ENCODE measurements around the gene LDLRAP1. TPM values are rescaled to one million over a fixed set of nuclear protein-coding genes. Genes with fewer than 3 reads are reported as not detected.

Gene LDLRAP1
- total RNA-seq, 1 donor from 2014 or later = 23.5 TPM

- Mint-ChIP-seq H3K36me3 (ENCODE audit: low read depth) (peaks cover 4% of the 10 kb centered on the region), H3K27me3 (ENCODE audit: low read depth) (peaks cover 12% of the 10 kb centered on the region), H3K4me1 (ENCODE audit: low read depth) (peaks cover 3% of the 10 kb centered on the region), H3K27ac (ENCODE audit: unreplicated experiment) (no peak overlapping the region), H3K9me3 (ENCODE audit: low read depth) (peaks cover 5% of the 10 kb centered on the region), H3K4me3 (ENCODE audit: unreplicated experiment) (no peak overlapping the region)
- no peak for TF ChIP-seq CTCF (IDR thresholded peaks at IDR 0.05)
- peak; percentile 28 for DNase-seq (ENCODE audit: low spot score)
Observed at GRCh38 chr1:25522031-25522655, 21.3 kb upstream of the LDLRAP1 start.

- peaks cover 3% of the 10 kb centered on the region for H3K4me1 Mint-ChIP-seq (ENCODE audit: low read depth)
Observed at GRCh38 chr1:25523542-25523941, 19.9 kb upstream of the LDLRAP1 start.

GRCh38 chr1:25524568-25525360, 18.6 kb upstream of the LDLRAP1 start:
- peak; percentile 35 for DNase-seq (ENCODE audit: low spot score)
- Mint-ChIP-seq H3K9me3 (ENCODE audit: low read depth) (peaks cover 5% of the 10 kb centered on the region), H3K4me3 (ENCODE audit: unreplicated experiment) (no peak overlapping the region), H3K27me3 (ENCODE audit: low read depth) (peaks cover 12% of the 10 kb centered on the region), H3K4me1 (ENCODE audit: low read depth) (peaks cover 3% of the 10 kb centered on the region), H3K27ac (ENCODE audit: unreplicated experiment) (no peak overlapping the region), H3K36me3 (ENCODE audit: low read depth) (peaks cover 4% of the 10 kb centered on the region)
- no peak for TF ChIP-seq CTCF (IDR thresholded peaks at IDR 0.05)

More at GRCh38 chr1:25523542-25523941, 19.9 kb upstream of the LDLRAP1 start:
- TF ChIP-seq CTCF (IDR thresholded peaks at IDR 0.05) = no peak
- Mint-ChIP-seq H3K36me3 (ENCODE audit: low read depth) (peaks cover 4% of the 10 kb centered on the region), H3K27me3 (ENCODE audit: low read depth) (peaks cover 12% of the 10 kb centered on the region), H3K4me3 (ENCODE audit: unreplicated experiment) (no peak overlapping the region), H3K9me3 (ENCODE audit: low read depth) (peaks cover 5% of the 10 kb centered on the region), H3K27ac (ENCODE audit: unreplicated experiment) (no peak overlapping the region)
- DNase-seq (ENCODE audit: low spot score) = peak; percentile 48

DNA sequence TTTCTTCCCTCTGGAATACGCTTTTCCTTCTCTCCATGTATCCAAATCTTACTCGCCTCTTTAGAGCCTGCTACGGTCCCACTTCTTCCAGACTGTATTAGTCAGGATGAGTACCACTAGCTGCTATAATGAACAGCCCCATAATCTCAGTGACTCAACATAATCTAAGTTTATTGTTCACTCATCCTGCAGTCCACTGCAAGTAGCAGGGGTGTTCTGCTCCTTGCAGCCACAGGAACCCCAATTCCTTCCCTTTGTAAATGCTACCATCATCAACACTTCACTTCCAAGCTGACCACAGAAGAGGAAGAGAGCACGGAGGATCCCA, 18.1 kb upstream of the LDLRAP1 start:
- TF ChIP-seq CTCF (IDR thresholded peaks at IDR 0.05) = no peak
- H3K27ac Mint-ChIP-seq (ENCODE audit: unreplicated experiment) = no peak overlapping the region
- H3K4me1 Mint-ChIP-seq (ENCODE audit: low read depth) = peaks cover 3% of the 10 kb centered on the region
- DNase-seq (ENCODE audit: low spot score) = no peak
- peaks cover 4% of the 10 kb centered on the region for H3K36me3 Mint-ChIP-seq (ENCODE audit: low read depth)
- H3K9me3 Mint-ChIP-seq (ENCODE audit: low read depth) = peaks cover 5% of the 10 kb centered on the region
- peaks cover 12% of the 10 kb centered on the region for H3K27me3 Mint-ChIP-seq (ENCODE audit: low read depth)
- H3K4me3 Mint-ChIP-seq (ENCODE audit: unreplicated experiment) = no peak overlapping the region

DNA sequence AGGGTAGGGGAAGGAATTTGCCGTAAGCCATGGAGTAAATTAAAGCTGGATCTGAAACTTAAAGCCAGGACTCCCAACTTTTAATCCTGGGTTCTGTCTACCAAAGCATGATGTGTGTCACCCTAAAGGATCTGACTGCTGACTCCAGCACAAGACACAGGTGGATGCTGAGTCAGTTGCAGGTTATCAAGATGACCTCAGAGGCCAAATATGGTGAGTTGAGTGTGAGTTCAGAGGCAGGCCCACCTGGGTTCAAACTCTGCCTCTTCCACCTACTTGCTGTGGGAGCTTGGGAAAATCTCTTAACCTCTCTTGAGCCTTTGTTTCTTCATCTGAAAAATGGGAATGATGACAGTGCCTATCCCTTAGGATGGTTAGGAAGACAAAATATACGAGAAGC, 16.7 kb upstream of the LDLRAP1 start:
- H3K36me3 Mint-ChIP-seq (ENCODE audit: low read depth) = peaks cover 4% of the 10 kb centered on the region
- peaks cover 12% of the 10 kb centered on the region for H3K27me3 Mint-ChIP-seq (ENCODE audit: low read depth)
- H3K27ac Mint-ChIP-seq (ENCODE audit: unreplicated experiment) = no peak overlapping the region
- DNase-seq (ENCODE audit: low spot score) = peak; percentile 8
- peaks cover 5% of the 10 kb centered on the region for H3K9me3 Mint-ChIP-seq (ENCODE audit: low read depth)
- TF ChIP-seq CTCF (IDR thresholded peaks at IDR 0.05) = no peak
- peaks cover 3% of the 10 kb centered on the region for H3K4me1 Mint-ChIP-seq (ENCODE audit: low read depth)
- H3K4me3 Mint-ChIP-seq (ENCODE audit: unreplicated experiment) = no peak overlapping the region

Measured in chondrocyte (in vitro differentiated cells).